ENCODE results near the gene ADCY9.

DNA sequence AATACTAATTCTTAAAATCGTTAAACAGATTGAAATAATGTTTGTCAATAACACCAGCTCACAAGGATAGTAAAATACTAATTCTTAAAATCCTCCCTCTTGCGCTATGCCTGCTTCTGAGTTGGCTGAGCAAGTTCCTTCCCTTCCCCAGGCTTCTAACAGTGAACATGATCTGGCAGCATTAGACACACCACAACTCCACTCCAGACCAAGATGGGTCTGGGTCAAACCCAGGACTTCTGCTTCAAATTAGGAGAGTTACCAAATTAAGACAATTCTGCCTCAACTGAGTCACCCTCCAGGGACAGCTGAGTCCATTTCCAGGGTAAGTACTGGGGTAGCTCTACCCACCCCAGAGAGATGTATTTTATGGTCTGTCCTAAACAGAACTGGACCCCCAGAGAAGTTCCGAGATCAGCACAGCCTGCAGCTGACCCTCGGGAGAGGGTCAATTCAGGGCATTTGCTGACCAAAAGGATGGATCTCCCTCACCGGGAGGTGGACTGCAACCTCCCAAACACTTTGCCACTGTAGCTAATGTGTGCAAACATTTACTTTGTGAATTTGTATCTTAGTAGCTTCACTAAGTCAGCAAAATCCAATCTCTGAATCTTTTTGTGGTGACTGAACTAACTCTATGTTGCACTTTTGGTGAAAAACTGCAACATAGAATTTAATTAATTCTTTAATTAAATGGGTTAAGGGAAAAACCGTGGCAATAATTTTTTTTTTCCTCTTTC is 48.8 kb downstream of the ADCY9 start:
- TF ChIP-seq POLR2A (IDR thresholded peaks at IDR 0.05) (no peak), POLR2AphosphoS5 (IDR thresholded peaks at IDR 0.05) (no peak)
- TF ChIP-seq, protein P1, sequence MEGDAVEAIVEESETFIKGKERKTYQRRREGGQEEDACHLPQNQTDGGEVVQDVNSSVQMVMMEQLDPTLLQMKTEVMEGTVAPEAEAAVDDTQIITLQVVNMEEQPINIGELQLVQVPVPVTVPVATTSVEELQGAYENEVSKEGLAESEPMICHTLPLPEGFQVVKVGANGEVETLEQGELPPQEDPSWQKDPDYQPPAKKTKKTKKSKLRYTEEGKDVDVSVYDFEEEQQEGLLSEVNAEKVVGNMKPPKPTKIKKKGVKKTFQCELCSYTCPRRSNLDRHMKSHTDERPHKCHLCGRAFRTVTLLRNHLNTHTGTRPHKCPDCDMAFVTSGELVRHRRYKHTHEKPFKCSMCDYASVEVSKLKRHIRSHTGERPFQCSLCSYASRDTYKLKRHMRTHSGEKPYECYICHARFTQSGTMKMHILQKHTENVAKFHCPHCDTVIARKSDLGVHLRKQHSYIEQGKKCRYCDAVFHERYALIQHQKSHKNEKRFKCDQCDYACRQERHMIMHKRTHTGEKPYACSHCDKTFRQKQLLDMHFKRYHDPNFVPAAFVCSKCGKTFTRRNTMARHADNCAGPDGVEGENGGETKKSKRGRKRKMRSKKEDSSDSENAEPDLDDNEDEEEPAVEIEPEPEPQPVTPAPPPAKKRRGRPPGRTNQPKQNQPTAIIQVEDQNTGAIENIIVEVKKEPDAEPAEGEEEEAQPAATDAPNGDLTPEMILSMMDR (IDR thresholded peaks at IDR 0.05): no peak
